HCT116 (cell line): ENCODE measurements around the gene DLG2.

Source experiments
- CEBPB ChIP-seq: IDR thresholded peaks from 2 replicates; pipeline ENCODE4 v1.6.1; 2012; ENCODE audit warnings: low read depth
- EGR1 ChIP-seq: IDR thresholded peaks from 2 replicates; pipeline ENCODE4 v1.6.1; 2012; ENCODE audit warnings: low read depth
- ELF1 ChIP-seq: IDR thresholded peaks from 2 replicates; pipeline ENCODE4 v1.6.1; 2012; ENCODE audit warnings: low read depth, borderline replicate concordance
- EZH2 ChIP-seq: fragments of 200-600 bp; sonication (generic); IDR thresholded peaks from 2 replicates; pipeline ENCODE4 v1.6.1; 2017; ENCODE audit warnings: antibody characterized with exemption, mixed run types
- EZH2phosphoT487 ChIP-seq: fragments of 200-600 bp; IDR thresholded peaks from 2 replicates; pipeline ENCODE4 v1.6.1; 2018; ENCODE audit warnings: antibody characterized with exemption, borderline replicate concordance
- POLR2A ChIP-seq: IDR thresholded peaks from 2 replicates; pipeline ENCODE4 v1.7.0; 2011; ENCODE audit warnings: borderline replicate concordance; ENCODE audit not compliant: insufficient read depth, insufficient read length; ENCODE audit errors: extremely low read depth
- POLR2AphosphoS5 ChIP-seq: IDR thresholded peaks from 2 replicates; pipeline ENCODE4 v1.6.1; 2011; ENCODE audit warnings: mild to moderate bottlenecking, low read depth, low read length, moderate library complexity
- RAD21 ChIP-seq: IDR thresholded peaks from 2 replicates; pipeline ENCODE4 v1.6.1; 2012; ENCODE audit warnings: low read depth, mild to moderate bottlenecking
- SRF ChIP-seq: IDR thresholded peaks from 2 replicates; pipeline ENCODE4 v1.6.1; 2012; ENCODE audit warnings: low read depth
- TCF7L2 ChIP-seq: IDR thresholded peaks from 2 replicates; pipeline ENCODE4 v1.7.0; 2011; ENCODE audit warnings: borderline replicate concordance, inconsistent platforms; ENCODE audit not compliant: insufficient read depth, insufficient read length; ENCODE audit errors: extremely low read depth
- TF ChIP-seq, protein P1 (sequence below), 3 experiments: fragments of 200-600 bp in 1 of 3; sonication (generic) in 1 of 3; IDR thresholded peaks in 2 of 3; conservative IDR thresholded peaks in 1 of 3; 2 replicates each; pipeline ENCODE4 v1.5.1; 2012 to 2017; ENCODE audit warnings: low read depth in 2 of 3, low read length in 2 of 3, antibody characterized with exemption in 1 of 3, borderline replicate concordance in 1 of 3, control low read depth in 1 of 3, mild to moderate bottlenecking in 1 of 3, mixed read lengths in 1 of 3, mixed run types in 1 of 3, moderate library complexity in 1 of 3; ENCODE audit not compliant: insufficient read depth in 1 of 3
- TF ChIP-seq, protein P2 (sequence below): IDR thresholded peaks from 2 replicates; pipeline ENCODE4 v1.6.1; 2012
- TF ChIP-seq, protein P3 (sequence below): IDR thresholded peaks from 2 replicates; pipeline ENCODE4 v1.6.1; 2012
- TF ChIP-seq, protein P4 (sequence below): IDR thresholded peaks from 2 replicates; pipeline ENCODE4 v1.6.1; 2012; ENCODE audit warnings: low read depth

DNA sequence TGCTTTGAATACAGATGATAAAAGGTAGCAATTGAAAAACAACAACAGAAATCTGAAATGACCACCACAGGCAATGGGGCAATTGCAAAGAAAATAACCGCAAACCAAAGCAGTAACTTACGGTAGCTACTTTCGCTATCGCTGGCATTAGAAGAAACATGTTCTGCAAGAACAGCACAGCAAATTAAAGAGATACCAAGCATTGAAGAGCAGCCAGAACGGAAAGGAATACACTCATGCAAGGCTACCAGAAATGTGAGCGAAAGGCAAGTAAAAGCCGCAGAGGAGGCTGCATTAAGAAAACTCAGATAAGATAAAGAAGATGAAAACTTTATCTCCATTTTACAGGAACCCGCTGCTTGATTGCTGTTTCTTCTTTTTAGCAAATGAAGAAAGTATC lies 2146.9 kb downstream of the DLG2 start:
- TF ChIP-seq POLR2A (no peak), EGR1 (no peak), SRF (no peak), EZH2phosphoT487 (no peak), CEBPB (no peak), POLR2AphosphoS5 (no peak), EZH2 (no peak), TCF7L2 (no peak), ELF1 (no peak), RAD21 (no peak)
- TF ChIP-seq, protein P1, sequence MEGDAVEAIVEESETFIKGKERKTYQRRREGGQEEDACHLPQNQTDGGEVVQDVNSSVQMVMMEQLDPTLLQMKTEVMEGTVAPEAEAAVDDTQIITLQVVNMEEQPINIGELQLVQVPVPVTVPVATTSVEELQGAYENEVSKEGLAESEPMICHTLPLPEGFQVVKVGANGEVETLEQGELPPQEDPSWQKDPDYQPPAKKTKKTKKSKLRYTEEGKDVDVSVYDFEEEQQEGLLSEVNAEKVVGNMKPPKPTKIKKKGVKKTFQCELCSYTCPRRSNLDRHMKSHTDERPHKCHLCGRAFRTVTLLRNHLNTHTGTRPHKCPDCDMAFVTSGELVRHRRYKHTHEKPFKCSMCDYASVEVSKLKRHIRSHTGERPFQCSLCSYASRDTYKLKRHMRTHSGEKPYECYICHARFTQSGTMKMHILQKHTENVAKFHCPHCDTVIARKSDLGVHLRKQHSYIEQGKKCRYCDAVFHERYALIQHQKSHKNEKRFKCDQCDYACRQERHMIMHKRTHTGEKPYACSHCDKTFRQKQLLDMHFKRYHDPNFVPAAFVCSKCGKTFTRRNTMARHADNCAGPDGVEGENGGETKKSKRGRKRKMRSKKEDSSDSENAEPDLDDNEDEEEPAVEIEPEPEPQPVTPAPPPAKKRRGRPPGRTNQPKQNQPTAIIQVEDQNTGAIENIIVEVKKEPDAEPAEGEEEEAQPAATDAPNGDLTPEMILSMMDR (IDR thresholded peaks at IDR 0.05 in 2 of 3, conservative IDR thresholded peaks at IDR 0.05 in 1 of 3; ENCODE audit: borderline replicate concordance in 1 of 3, insufficient read depth in 1 of 3, low read depth in 2 of 3, low read length in 2 of 3), result no peak
- TF ChIP-seq, protein P2, sequence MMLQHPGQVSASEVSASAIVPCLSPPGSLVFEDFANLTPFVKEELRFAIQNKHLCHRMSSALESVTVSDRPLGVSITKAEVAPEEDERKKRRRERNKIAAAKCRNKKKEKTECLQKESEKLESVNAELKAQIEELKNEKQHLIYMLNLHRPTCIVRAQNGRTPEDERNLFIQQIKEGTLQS, result no peak
- TF ChIP-seq, protein P3, sequence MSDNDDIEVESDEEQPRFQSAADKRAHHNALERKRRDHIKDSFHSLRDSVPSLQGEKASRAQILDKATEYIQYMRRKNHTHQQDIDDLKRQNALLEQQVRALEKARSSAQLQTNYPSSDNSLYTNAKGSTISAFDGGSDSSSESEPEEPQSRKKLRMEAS, result no peak
- TF ChIP-seq, protein P4, sequence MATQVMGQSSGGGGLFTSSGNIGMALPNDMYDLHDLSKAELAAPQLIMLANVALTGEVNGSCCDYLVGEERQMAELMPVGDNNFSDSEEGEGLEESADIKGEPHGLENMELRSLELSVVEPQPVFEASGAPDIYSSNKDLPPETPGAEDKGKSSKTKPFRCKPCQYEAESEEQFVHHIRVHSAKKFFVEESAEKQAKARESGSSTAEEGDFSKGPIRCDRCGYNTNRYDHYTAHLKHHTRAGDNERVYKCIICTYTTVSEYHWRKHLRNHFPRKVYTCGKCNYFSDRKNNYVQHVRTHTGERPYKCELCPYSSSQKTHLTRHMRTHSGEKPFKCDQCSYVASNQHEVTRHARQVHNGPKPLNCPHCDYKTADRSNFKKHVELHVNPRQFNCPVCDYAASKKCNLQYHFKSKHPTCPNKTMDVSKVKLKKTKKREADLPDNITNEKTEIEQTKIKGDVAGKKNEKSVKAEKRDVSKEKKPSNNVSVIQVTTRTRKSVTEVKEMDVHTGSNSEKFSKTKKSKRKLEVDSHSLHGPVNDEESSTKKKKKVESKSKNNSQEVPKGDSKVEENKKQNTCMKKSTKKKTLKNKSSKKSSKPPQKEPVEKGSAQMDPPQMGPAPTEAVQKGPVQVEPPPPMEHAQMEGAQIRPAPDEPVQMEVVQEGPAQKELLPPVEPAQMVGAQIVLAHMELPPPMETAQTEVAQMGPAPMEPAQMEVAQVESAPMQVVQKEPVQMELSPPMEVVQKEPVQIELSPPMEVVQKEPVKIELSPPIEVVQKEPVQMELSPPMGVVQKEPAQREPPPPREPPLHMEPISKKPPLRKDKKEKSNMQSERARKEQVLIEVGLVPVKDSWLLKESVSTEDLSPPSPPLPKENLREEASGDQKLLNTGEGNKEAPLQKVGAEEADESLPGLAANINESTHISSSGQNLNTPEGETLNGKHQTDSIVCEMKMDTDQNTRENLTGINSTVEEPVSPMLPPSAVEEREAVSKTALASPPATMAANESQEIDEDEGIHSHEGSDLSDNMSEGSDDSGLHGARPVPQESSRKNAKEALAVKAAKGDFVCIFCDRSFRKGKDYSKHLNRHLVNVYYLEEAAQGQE, result no peak
